ENCODE data around the gene ZNF766. TPM values are rescaled to one million over a fixed set of nuclear protein-coding genes. Genes with fewer than 3 reads are reported as not detected.
"Not testable (repeated sequence)": the region's sequence is repeated elsewhere in the genome, so short reads cannot be mapped to it uniquely, and the experiment has no call there.

The ZNF766 gene
- polyA plus RNA-seq, 1 experiment, result 4.2 TPM

DNA sequence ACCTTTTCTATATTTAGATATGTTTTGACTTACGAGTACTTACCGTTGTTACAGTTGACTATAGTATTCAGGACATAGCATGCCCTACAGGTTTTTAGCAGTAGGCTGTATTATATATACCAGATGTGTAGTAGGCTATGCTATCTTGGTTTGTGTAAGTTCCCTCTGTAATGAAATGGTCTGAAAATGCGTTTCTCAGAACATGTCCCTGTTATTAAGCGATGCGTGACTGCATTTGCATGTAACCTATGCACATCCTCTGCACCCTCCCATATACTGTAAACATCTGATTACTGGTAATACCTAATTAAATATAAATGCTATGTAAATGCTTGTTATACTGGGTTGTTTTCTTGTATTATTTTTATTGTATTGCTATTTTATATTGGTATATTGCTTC, 6.6 kb downstream of the ZNF766 start:
- no peak for DNase-seq (ENCODE audit: low read depth)
- Histone ChIP-seq H3K27me3 (ENCODE audit: control insufficient read depth, insufficient read depth, low read length) (no peaks in the 10 kb centered on the region), H3K36me3 (ENCODE audit: control insufficient read depth, insufficient read depth, low read length) (peaks cover 6% of the 10 kb centered on the region), H3K4me3 (ENCODE audit: low read depth, low read length) (no peak overlapping the region)
- ChIA-PET CTCF (no interaction called here), POLR2A (no interaction called here)
- TF ChIP-seq, protein P1, sequence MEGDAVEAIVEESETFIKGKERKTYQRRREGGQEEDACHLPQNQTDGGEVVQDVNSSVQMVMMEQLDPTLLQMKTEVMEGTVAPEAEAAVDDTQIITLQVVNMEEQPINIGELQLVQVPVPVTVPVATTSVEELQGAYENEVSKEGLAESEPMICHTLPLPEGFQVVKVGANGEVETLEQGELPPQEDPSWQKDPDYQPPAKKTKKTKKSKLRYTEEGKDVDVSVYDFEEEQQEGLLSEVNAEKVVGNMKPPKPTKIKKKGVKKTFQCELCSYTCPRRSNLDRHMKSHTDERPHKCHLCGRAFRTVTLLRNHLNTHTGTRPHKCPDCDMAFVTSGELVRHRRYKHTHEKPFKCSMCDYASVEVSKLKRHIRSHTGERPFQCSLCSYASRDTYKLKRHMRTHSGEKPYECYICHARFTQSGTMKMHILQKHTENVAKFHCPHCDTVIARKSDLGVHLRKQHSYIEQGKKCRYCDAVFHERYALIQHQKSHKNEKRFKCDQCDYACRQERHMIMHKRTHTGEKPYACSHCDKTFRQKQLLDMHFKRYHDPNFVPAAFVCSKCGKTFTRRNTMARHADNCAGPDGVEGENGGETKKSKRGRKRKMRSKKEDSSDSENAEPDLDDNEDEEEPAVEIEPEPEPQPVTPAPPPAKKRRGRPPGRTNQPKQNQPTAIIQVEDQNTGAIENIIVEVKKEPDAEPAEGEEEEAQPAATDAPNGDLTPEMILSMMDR (IDR thresholded peaks at IDR 0.05; ENCODE audit: insufficient read depth, low read depth, low read length), result no peak

DNA sequence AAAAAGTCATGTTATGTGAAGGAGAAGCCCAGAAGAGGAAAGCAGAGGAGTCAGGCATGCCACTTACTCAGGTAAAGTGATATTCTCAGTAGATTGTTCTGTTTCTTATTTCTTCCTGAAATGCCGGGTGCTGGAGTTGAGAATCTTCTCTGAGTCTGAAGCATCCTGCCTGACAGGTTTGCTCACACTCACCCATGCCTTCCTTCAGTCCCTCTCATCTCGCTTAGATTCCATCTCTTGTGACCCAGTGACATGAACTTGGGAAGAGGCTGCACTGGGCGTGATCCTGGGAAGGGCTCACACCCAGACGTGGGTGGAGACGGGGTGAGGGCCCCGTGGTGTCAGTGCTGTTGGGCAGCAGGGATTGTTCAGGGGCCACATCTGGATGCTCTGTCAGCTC, 8.1 kb downstream of the ZNF766 start:
- H3K36me3 ChIP-seq (ENCODE audit: control insufficient read depth, insufficient read depth, low read length), result peaks cover 8% of the 10 kb centered on the region
- H3K4me3 ChIP-seq (ENCODE audit: low read depth, low read length), result no peak overlapping the region
- H3K27me3 ChIP-seq (ENCODE audit: control insufficient read depth, insufficient read depth, low read length), result no peaks in the 10 kb centered on the region
- ChIA-PET POLR2A (no interaction called here), CTCF (no interaction called here)
- TF ChIP-seq, protein P1 (IDR thresholded peaks at IDR 0.05; ENCODE audit: insufficient read depth, low read depth, low read length), result no peak
- DNase-seq (ENCODE audit: low read depth), result no peak

DNA sequence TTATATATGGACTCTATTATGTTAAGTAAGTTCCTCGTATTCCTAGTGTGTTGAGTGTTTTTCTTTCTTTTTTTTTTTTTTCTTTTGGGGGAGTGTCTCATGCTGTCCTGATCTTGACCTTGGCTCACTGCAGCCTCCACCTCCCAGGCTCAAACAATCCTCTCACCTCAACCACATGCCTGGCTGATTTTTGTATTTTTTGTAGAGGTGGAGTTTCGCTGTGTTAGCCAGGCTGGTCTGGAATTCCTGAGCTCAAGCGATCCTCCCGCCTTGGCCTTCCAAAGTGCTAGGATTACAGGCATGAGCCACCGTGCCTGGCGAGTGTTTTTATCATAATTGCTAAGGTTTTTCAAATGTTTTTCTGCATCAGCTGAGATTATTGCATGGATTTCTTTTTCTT, 16.9 kb downstream of the ZNF766 start:
- DNase-seq (ENCODE audit: low read depth), result no peak
- TF ChIP-seq, protein P1 (IDR thresholded peaks at IDR 0.05; ENCODE audit: insufficient read depth, low read depth, low read length), result no peak
- Histone ChIP-seq H3K36me3 (ENCODE audit: control insufficient read depth, insufficient read depth, low read length) (peaks cover 25% of the 10 kb centered on the region), H3K27me3 (ENCODE audit: control insufficient read depth, insufficient read depth, low read length) (no peaks in the 10 kb centered on the region), H3K4me3 (ENCODE audit: low read depth, low read length) (no peak overlapping the region)
- CTCF ChIA-PET, result no interaction called here
- POLR2A ChIA-PET, result no interaction called here

DNA sequence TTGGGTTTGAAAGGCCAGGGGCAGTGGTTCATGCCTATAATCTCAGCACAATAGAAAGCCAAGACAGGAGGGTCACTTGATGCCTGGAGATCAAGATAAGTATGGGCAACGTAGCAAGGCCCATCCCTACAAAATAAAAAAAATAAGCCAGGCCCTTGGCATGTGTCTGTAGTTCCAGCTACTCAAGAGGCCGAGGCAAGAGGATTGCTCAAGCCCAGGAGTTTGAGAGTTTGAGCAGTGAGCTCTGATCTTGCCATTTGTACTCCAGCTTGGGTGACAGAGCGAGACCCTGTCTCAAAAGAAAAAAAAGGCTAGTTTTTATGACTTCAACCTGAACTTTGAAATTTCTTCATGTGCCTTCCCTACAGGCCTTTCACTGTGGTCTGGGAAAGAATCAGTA, 22.4 kb downstream of the ZNF766 start:
- Histone ChIP-seq H3K27me3 (ENCODE audit: control insufficient read depth, insufficient read depth, low read length) (no peaks in the 10 kb centered on the region), H3K36me3 (ENCODE audit: control insufficient read depth, insufficient read depth, low read length) (peaks cover 6% of the 10 kb centered on the region), H3K4me3 (ENCODE audit: low read depth, low read length) (no peak overlapping the region)
- TF ChIP-seq, protein P1 (IDR thresholded peaks at IDR 0.05; ENCODE audit: insufficient read depth, low read depth, low read length), result no peak
- ChIA-PET POLR2A (no interaction called here), CTCF (no interaction called here)
- no peak for DNase-seq (ENCODE audit: low read depth)

DNA sequence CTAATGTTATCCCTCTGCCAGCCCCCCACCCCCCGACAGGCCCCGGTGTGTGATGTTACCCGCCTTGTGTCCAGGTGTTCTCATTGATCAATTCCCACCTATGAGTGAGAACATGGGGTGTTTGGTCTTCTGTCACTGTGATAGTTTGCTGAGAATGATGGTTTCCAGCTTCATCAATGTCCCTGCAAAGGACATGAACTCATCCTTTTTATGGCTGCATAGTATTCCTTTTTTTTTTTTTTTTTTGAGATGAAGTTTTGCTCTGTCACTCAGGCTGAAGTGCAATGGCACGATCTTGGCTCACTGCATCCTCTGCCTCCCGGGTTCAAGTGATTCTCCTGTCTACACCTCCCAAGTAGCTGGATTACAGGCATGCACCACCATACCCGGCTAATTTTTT, 23.6 kb downstream of the ZNF766 start:
- H3K36me3 ChIP-seq (ENCODE audit: control insufficient read depth, insufficient read depth, low read length); DNase-seq (ENCODE audit: low read depth); CTCF ChIA-PET; H3K27me3 ChIP-seq (ENCODE audit: control insufficient read depth, insufficient read depth, low read length); H3K4me3 ChIP-seq (ENCODE audit: low read depth, low read length); POLR2A ChIA-PET: not testable (repeated sequence)

DNA sequence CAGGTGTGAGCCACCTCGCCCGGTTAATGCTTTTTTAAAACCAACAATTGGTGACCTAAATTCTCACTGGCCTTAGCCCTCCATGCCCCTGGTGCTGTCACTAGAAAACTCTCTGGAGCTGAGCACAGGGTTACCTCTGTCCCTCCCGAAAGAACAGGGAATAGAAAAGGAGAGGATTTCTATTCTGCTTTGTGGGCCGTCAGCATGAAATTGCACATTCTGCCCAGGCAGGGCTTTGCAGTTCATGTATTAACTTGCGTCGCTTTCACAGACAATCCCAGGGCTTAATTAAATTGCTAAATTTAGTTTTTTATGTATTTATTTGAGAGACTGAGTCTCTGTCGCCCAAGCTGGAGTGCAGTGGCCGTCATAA, 27.0 kb downstream of the ZNF766 start:
- CTCF ChIA-PET, result no interaction called here
- no peak for DNase-seq (ENCODE audit: low read depth)

More for the DNA sequence above, 27.0 kb downstream of the ZNF766 start:
- POLR2A ChIA-PET, result no interaction called here
- TF ChIP-seq, protein P1 (IDR thresholded peaks at IDR 0.05; ENCODE audit: insufficient read depth, low read depth, low read length), result no peak
- Histone ChIP-seq H3K4me3 (ENCODE audit: low read depth, low read length) (peak overlapping the region; percentile 99), H3K27me3 (ENCODE audit: control insufficient read depth, insufficient read depth, low read length) (no peaks in the 10 kb centered on the region), H3K36me3 (ENCODE audit: control insufficient read depth, insufficient read depth, low read length) (peaks cover 11% of the 10 kb centered on the region)

Data from BJ (cell line).